CD14-positive monocyte (primary cell): ENCODE data around the gene KEL. TPM values are rescaled to one million over a fixed set of nuclear protein-coding genes. Genes with fewer than 3 reads are reported as not detected.

Experiments used
- DNase-seq, 3 donors: peaks; one replicate each; pipeline ENCODE4 v3.0.0-alpha.2; 2011 to 2022
- H2AFZ ChIP-seq: 2 replicates; pipeline ENCODE4 v1.6.0; 2012; ENCODE audit warnings: mild to moderate bottlenecking, low read depth, low read length, inconsistent platforms; ENCODE audit not compliant: insufficient read depth, poor library complexity, severe bottlenecking
- H3K27ac ChIP-seq, 2 donors: 1 replicate in 1 of 2; 2 replicates in 1 of 2; pipeline ENCODE4 v1.5.1; 2012 to 2013; ENCODE audit warnings: low read length in 2 of 2, control low read depth in 1 of 2, inconsistent platforms in 1 of 2, low read depth in 1 of 2, mild to moderate bottlenecking in 1 of 2
- H3K27me3 ChIP-seq, 2 donors: one replicate each; pipeline versions ENCODE4 v1.6.0 to v1.6.1; 2011 to 2013; ENCODE audit warnings: low read length in 2 of 2; ENCODE audit not compliant: control insufficient read depth in 2 of 2, insufficient read depth in 2 of 2
- H3K36me3 ChIP-seq, 2 donors: replicated peaks in 1 of 2; 1 replicate in 1 of 2; 2 replicates in 1 of 2; pipeline versions ENCODE4 v1.5.1 to v1.6.1; 2012 to 2013; ENCODE audit warnings: low read length in 2 of 2, control low read depth in 1 of 2, inconsistent platforms in 1 of 2, mild to moderate bottlenecking in 1 of 2; ENCODE audit not compliant: insufficient read depth in 2 of 2, control insufficient read depth in 1 of 2
- H3K4me1 ChIP-seq, 2 donors: 1 replicate in 1 of 2; 2 replicates in 1 of 2; pipeline versions ENCODE4 v1.5.1 to v1.6.1; 2012 to 2013; ENCODE audit warnings: low read length in 2 of 2, control low read depth in 1 of 2, inconsistent platforms in 1 of 2, mild to moderate bottlenecking in 1 of 2, moderate library complexity in 1 of 2; ENCODE audit not compliant: insufficient read depth in 2 of 2, control insufficient read depth in 1 of 2
- H3K4me2 ChIP-seq: replicated peaks from 2 replicates; pipeline ENCODE3; 2012; ENCODE audit warnings: low read length, moderate library complexity, mild to moderate bottlenecking; ENCODE audit not compliant: poor library complexity, severe bottlenecking; ENCODE audit errors: extremely low read depth
- H3K4me3 ChIP-seq, 3 experiments: fragments of 200-600 bp in 1 of 3; sonication (generic) in 1 of 3; replicated peaks in 1 of 3; 1 replicate in 2 of 3; 2 replicates in 1 of 3; pipeline ENCODE4 v1.5.1; 2011 to 2013; ENCODE audit warnings: low read length in 3 of 3, mild to moderate bottlenecking in 3 of 3, control low read depth in 2 of 3, low read depth in 2 of 3, inconsistent platforms in 1 of 3, moderate library complexity in 1 of 3
- H3K79me2 ChIP-seq: 2 replicates; pipeline ENCODE4 v1.6.0; 2012; ENCODE audit warnings: mild to moderate bottlenecking, control low read depth, inconsistent platforms, low read length, moderate library complexity; ENCODE audit not compliant: insufficient read depth
- H3K9ac ChIP-seq: 2 replicates; pipeline ENCODE4 v1.6.0; 2017; ENCODE audit warnings: low read length, mild to moderate bottlenecking; ENCODE audit not compliant: insufficient read depth, poor library complexity, severe bottlenecking
- H3K9me3 ChIP-seq, 2 donors: replicated peaks in 1 of 2; 1 replicate in 1 of 2; 2 replicates in 1 of 2; pipeline versions ENCODE4 v1.5.1 to v1.6.1; 2012 to 2013; ENCODE audit warnings: low read length in 2 of 2, control low read depth in 1 of 2; ENCODE audit not compliant: control insufficient read depth in 1 of 2, insufficient read depth in 1 of 2
- H4K20me1 ChIP-seq: 2 replicates; pipeline ENCODE4 v1.6.0; 2012; ENCODE audit warnings: mild to moderate bottlenecking, low read length, control low read depth, moderate library complexity; ENCODE audit not compliant: insufficient read depth
- H3K27ac Mint-ChIP-seq, 7 donors: one replicate each; pipeline ENCODE4 v1.8.0; 2020; ENCODE audit warnings: mild to moderate bottlenecking in 7 of 7, mixed read lengths in 7 of 7, moderate library complexity in 6 of 7, inconsistent platforms in 2 of 7
- H3K27me3 Mint-ChIP-seq, 3 donors: one replicate each; pipeline ENCODE4 v1.8.0; 2021 to 2022; ENCODE audit warnings: low read depth in 3 of 3, mild to moderate bottlenecking in 3 of 3, mixed read lengths in 3 of 3, moderate library complexity in 3 of 3, inconsistent platforms in 1 of 3
- H3K36me3 Mint-ChIP-seq, 2 donors: one replicate each; pipeline ENCODE4 v1.8.0; 2020; ENCODE audit warnings: mixed read lengths in 2 of 2, inconsistent platforms in 1 of 2, mild to moderate bottlenecking in 1 of 2
- H3K4me1 Mint-ChIP-seq: one replicate; pipeline ENCODE4 v1.8.0; 2020; ENCODE audit warnings: mild to moderate bottlenecking, mixed read lengths
- H3K4me3 Mint-ChIP-seq, 2 donors: one replicate each; pipeline ENCODE4 v1.8.0; 2020; ENCODE audit warnings: mild to moderate bottlenecking in 2 of 2, mixed read lengths in 2 of 2, moderate library complexity in 1 of 2
- H3K9me3 Mint-ChIP-seq, 7 donors: one replicate each; pipeline ENCODE4 v1.8.0; 2020 to 2022; ENCODE audit warnings: mixed read lengths in 7 of 7, mild to moderate bottlenecking in 6 of 7, moderate library complexity in 6 of 7, inconsistent platforms in 2 of 7
- CTCF ChIP-seq: fragments of 200-600 bp; IDR thresholded peaks from one replicate; pipeline ENCODE4 v1.8.0; 2022; ENCODE audit warnings: antibody characterized with exemption, mild to moderate bottlenecking
- WGBS: methylation state at CpG from one replicate; pipeline ENCODE4 v1.1.5; 2013; ENCODE audit warnings: missing lambda C conversion rate; ENCODE audit not compliant: insufficient coverage; 5-methylcytosine and 5-hydroxymethylcytosine counted together
- intact Hi-C, 2 donors: fragments of 100-400 bp; cut with micrococcal nuclease; formaldehyde crosslinking; loops; one replicate each; pipeline versions ENCODE4 v1.15.0 to v1.15.1; 2023
- polyA plus RNA-seq, 3 donors: library from polyadenylated mRNA; depleted of rRNA in 1 of 3; unstranded in 2 of 3; stranded (reverse) in 1 of 3; fragments of 300-500 nt in 2 of 3; fragments of >200 nt in 1 of 3; fragmentation: Illumina TruSeq in 2 of 3; gene quantifications; 1 replicate in 2 of 3; 2 replicates in 1 of 3; pipeline ENCODE4 v1.2.3, GENCODE V29; 2012 to 2021

Gene KEL
- polyA plus RNA-seq, 3 donors, result 2.5 TPM; not detected in 2

- Histone ChIP-seq H3K79me2 (no peaks in the 10 kb centered on the region), H3K4me3 (no peak overlapping the region), H2AFZ (no peak overlapping the region), H3K9me3 (peaks cover 10 to 23% of the 10 kb centered on the region in 2 donors), H3K27me3 (no peaks in the 10 kb centered on the region), H3K4me2 (no peak overlapping the region), H3K4me1 (peaks cover 33% of the 10 kb centered on the region in 2 donors), H3K9ac (no peak overlapping the region), H3K27ac (no peak overlapping the region), H4K20me1 (no peaks in the 10 kb centered on the region), H3K36me3 (no peaks in the 10 kb centered on the region)
- H3K36me3 Mint-ChIP-seq, result peaks cover 6 to 8% of the 10 kb centered on the region in 2 donors
- no peak overlapping the region for H3K4me3 Mint-ChIP-seq
- 100% methylated on average over 5 of the region's 11 CpGs for WGBS
- no peak overlapping the region for H3K27ac Mint-ChIP-seq
- TF ChIP-seq CTCF, result no peak
- H3K4me1 Mint-ChIP-seq, result peaks cover 32% of the 10 kb centered on the region
- H3K27me3 Mint-ChIP-seq, result peaks cover 0 to 7% (median 2%) of the 10 kb centered on the region in 3 donors
- peaks cover 20 to 41% (median 32%) of the 10 kb centered on the region in 7 donors for H3K9me3 Mint-ChIP-seq
- DNase-seq, result no peak
- intact Hi-C loops, result no loop called here
These were observed 31.9 kb downstream of the KEL start for GRCh38 chr7:142930126-142930730.

GRCh38 chr7:142927949-142928348 is 34.2 kb downstream of the KEL start:
- peak overlapping the region; percentile 32 for H2AFZ ChIP-seq
- no peak for TF ChIP-seq CTCF

More at GRCh38 chr7:142927949-142928348, 34.2 kb downstream of the KEL start:
- Histone ChIP-seq H3K79me2 (no peaks in the 10 kb centered on the region), H3K9me3 (peaks cover 10 to 23% of the 10 kb centered on the region in 2 donors), H3K4me3 (peak overlapping the region in 2 of 3 experiments; percentile 4 to 65), H3K4me2 (peak overlapping the region; percentile 67), H4K20me1 (no peaks in the 10 kb centered on the region), H3K27me3 (no peaks in the 10 kb centered on the region), H3K4me1 (peaks cover 33% of the 10 kb centered on the region in 2 donors), H3K27ac (peak overlapping the region; percentile 86 to 94), H3K36me3 (no peaks in the 10 kb centered on the region), H3K9ac (peak overlapping the region; percentile 41)
- DNase-seq, result no peak
- intact Hi-C loops, result no loop called here
- peaks cover 21 to 43% (median 32%) of the 10 kb centered on the region in 7 donors for H3K9me3 Mint-ChIP-seq
- peaks cover 32% of the 10 kb centered on the region for H3K4me1 Mint-ChIP-seq
- peaks cover 6 to 8% of the 10 kb centered on the region in 2 donors for H3K36me3 Mint-ChIP-seq
- H3K27ac Mint-ChIP-seq, result peak overlapping the region; percentile 92 to 98 (median 96)
- H3K4me3 Mint-ChIP-seq, result peak overlapping the region; percentile 59 to 85
- WGBS, result 88% methylated on average over 7 of the region's 8 CpGs
- H3K27me3 Mint-ChIP-seq, result peaks cover 0 to 8% (median under 1%) of the 10 kb centered on the region in 3 donors
